ENCODE results near the gene FAM149B1.

FAM149B1 gene

GRCh38 chr10:73174148-73174925 is 6.4 kb downstream of the FAM149B1 start:
- no peak for FAIRE-seq

GRCh38 chr10:73182568-73182967 is 14.6 kb downstream of the FAM149B1 start:
- FAIRE-seq: no peak

- no peak for FAIRE-seq
These were observed 15.9 kb downstream of the FAM149B1 start for GRCh38 chr10:73183667-73184281.

GRCh38 chr10:73186266-73186665 is 18.3 kb downstream of the FAM149B1 start:
- no peak for FAIRE-seq

- FAIRE-seq: no peak
These were observed 22.3 kb downstream of the FAM149B1 start for GRCh38 chr10:73190188-73190587.

- FAIRE-seq: no peak
These were observed 37.2 kb downstream of the FAM149B1 start for GRCh38 chr10:73205081-73205480.

- FAIRE-seq: no peak
These were observed 38.0 kb downstream of the FAM149B1 start for GRCh38 chr10:73205890-73206289.

- FAIRE-seq: no peak
These were observed 38.5 kb downstream of the FAM149B1 start for GRCh38 chr10:73206385-73206784.

GRCh38 chr10:73207883-73208282 is 40.0 kb downstream of the FAM149B1 start:
- FAIRE-seq: no peak

- FAIRE-seq: no peak
These were observed 41.8 kb downstream of the FAM149B1 start for GRCh38 chr10:73209705-73210104.

- FAIRE-seq: no peak
These were observed 42.6 kb downstream of the FAM149B1 start for GRCh38 chr10:73210395-73211105.

- FAIRE-seq: no peak
These were observed 43.3 kb downstream of the FAM149B1 start for GRCh38 chr10:73211106-73211811.

GRCh38 chr10:73215749-73216148 is 47.8 kb downstream of the FAM149B1 start:
- FAIRE-seq: no peak

GRCh38 chr10:73217628-73218027 is 49.7 kb downstream of the FAM149B1 start:
- FAIRE-seq: no peak

GRCh38 chr10:73218431-73219191 is 50.7 kb downstream of the FAM149B1 start:
- FAIRE-seq: no peak

GRCh38 chr10:73219384-73219783 is 51.5 kb downstream of the FAM149B1 start:
- FAIRE-seq: no peak

- FAIRE-seq: peak; percentile 89
These were observed 53.1 kb downstream of the FAM149B1 start for GRCh38 chr10:73220989-73221388.

GRCh38 chr10:73225518-73225917 is 57.6 kb downstream of the FAM149B1 start:
- FAIRE-seq: no peak

- no peak for FAIRE-seq
These were observed 58.7 kb downstream of the FAM149B1 start for GRCh38 chr10:73226663-73227062.

- no peak for FAIRE-seq
These were observed 60.3 kb downstream of the FAM149B1 start for GRCh38 chr10:73228247-73228646.

GRCh38 chr10:73229567-73229966 is 61.6 kb downstream of the FAM149B1 start:
- no peak for FAIRE-seq

- FAIRE-seq: no peak
These were observed 65.0 kb downstream of the FAM149B1 start for GRCh38 chr10:73232887-73233286.

Measured in islet of Langerhans (tissue), 1 donor.